HG03103 (cell line): ENCODE data around the gene DISC1.

Experiments
- ATAC-seq: cut with Tn5 transposase; IDR thresholded peaks from one replicate; pipeline ENCODE4 v1.9.1; 2021; ENCODE audit warnings: low read depth; ENCODE audit not compliant: unreplicated experiment

The DISC1 gene

DNA sequence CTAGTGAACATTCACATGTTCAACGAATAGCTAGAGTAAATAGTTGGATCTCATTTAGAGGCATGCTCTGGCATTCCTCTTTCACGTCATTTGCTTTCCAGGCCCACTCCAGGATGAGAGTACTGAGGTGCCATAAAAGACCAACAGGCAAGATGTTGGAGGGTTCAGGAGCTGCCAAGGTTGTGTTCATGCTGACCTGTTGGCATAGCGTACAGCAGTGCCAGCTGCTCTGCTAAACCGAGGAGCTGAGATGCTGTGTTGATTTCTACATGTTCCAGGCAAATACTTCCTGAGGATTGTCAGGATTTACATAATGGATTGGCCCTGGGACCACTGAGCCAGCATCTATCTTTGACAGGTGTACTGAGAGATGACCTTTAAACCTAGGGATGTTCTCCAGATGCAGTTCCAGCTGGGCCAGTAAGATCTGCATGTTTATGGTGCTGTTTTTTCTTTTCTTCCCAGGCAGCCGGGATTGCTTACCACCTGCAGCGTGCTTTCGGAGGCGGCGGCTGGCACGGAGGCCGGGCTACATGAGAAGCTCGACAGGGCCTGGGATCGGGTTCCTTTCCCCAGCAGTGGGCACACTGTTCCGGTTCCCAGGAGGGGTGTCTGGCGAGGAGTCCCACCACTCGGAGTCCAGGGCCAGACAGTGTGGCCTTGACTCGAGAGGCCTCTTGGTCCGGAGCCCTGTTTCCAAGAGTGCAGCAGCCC is 66.9 kb downstream of the DISC1 start:
- no peak for ATAC-seq

- ATAC-seq: no peak
Observed at GRCh38 chr1:231694075-231694431, 67.5 kb downstream of the DISC1 start.

GRCh38 chr1:231694465-231695077 is 68.0 kb downstream of the DISC1 start:
- no peak for ATAC-seq

DNA sequence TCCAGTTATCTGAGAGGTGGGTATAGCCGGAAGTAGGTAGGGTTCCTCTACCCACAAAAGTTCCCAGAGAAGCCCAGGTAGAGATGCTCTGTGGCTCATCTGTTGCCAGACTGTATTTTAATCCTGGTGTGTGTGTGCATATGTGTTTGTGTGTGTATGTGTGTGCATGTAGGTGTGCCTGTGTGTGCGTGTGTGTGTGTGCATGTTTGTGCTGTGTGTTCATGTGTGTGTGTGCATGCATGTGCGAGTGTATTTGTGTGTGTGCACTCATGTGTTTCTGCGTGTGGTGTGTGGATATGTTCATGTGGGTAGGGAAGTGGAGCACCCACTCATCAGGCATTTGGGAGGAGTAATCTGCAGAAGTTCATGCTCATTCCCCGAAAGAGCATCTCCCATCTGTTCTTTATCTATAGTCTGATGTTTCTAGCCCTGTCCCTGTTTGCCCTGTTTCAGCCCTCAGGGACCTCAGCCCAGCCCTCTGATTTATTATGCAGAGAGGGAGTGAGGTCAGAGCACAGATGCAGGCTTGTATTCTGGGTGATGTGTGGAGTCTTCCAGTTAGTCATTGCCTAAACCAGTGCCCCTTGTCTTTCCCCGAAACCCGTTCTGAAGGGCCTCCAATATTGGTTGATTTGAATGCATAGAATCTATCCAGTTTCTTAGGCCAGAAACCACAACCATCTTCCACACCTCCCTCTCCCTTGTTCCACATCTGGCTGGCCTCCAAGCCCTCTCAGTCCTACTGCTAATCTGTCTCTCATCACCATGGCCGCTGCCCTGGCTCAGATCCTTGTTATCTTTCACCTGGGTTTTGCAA is 69.1 kb downstream of the DISC1 start:
- no peak for ATAC-seq

- no peak for ATAC-seq
Observed at GRCh38 chr1:231699784-231700183, 73.2 kb downstream of the DISC1 start.

DNA sequence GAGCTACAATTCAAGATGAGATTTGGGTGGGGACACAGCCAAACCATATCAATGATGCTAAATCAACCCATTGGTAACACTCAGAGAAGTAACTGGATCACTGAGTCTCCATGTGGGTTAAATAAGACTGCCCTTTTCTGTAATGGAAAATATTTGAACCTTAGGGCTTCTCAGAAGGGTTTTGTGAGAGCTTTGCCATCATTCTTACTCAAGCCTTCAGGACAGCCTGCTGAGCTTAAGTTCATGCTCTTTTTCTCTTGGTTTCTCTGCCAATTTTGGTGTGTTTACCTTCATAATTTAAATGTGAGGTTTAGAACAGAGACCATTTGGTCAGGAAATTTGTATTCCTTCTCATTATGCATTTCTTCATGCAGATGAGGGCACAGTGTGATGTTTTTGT is 74.7 kb downstream of the DISC1 start:
- no peak for ATAC-seq

GRCh38 chr1:231702331-231702730 is 75.7 kb downstream of the DISC1 start:
- ATAC-seq: no peak

DNA sequence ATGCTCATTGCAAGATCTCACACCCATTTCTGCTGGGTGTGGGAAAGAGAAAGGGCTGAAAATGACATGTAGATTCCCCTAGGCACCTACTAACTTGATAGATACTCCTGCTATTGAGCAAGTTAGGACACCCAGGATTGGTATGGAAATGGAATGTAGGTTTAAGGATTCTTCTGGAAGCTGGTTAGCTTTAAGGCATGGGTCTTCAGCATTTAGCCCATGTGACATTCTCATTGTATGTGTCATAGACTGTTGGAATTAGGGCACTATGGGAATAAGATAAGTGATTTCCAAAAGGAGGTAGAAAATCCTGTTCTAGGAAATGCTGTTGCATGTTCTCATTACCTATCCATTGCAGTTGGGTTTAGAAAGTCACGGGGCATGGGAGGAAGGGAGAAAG is 76.2 kb downstream of the DISC1 start:
- no peak for ATAC-seq

- ATAC-seq: no peak
Observed at GRCh38 chr1:231705806-231706760, 79.5 kb downstream of the DISC1 start.

DNA sequence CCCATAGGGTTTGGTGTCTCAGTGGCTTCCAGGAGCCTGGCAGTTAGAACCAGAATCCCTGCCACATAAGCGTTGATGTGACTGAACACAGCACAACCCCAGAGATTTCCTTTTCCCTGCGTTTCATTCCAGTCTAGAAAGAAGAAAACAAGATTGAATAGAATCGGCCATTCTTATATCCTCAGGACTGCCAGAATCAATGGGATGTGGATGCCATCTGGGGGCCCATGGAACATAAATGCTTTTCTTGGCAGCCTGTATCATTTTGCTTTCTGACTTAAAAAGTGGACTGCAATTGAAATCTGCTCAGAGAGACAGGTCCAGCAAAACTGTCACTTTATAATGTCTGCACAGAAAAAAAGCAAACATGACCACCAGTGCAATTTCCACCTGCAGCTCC is 80.3 kb downstream of the DISC1 start:
- ATAC-seq: no peak

DNA sequence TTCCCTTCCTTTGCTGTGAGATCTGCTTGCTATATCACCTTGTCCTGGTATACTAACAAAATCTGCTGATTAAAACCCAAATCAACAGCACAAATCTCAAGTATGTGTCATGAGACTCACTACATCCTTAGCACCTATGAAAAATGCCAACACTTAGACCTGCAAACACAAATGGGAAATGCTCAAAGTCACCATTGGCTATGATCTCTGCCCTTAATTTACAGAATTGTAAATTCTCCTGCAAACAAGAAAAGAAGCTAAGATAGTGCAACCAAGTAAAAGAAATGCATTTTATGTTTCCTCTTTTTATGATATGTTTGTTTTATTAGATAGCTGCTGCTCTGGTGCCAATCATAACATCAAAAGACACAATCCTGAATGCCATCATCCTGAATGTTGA is 80.8 kb downstream of the DISC1 start:
- no peak for ATAC-seq

DNA sequence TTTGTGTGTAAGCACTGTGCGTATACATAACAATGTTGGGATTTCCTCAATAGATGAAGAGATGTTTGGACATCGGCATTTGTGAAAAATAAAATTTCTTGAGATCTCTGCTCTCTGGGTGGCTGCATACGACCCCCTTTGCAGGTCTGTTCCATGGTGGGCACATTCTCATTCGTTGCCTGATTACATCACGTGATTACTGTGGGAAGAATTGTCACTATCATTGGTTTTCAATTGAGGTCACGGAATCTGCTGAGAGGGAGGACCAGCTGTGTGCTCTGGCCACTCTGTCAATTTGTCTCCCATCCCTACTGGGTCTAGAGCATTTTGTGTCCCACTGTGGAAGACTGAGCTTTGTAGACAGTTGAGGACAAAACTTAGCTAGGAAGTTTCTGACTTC is 81.8 kb downstream of the DISC1 start:
- no peak for ATAC-seq

DNA sequence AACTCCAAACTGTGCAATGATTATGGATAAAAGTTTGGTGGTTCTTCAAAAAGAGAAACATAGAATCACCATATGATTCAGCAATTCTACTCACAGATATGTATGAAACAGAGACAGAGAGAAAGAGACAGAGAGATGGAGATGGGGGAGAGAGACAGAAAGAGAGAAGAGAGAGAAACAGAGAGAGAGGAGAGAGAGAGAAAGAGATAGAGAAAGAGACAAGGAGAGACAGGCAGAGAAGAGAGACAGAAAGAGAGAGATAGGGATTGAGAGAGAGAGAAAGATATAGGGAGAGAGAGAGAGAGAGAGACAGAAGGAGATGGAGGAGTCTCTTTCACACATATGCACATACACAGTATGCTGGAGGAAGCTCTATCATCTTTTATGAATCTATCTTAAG is 87.8 kb downstream of the DISC1 start:
- no peak for ATAC-seq

- ATAC-seq: no peak
Observed at GRCh38 chr1:231715816-231716722, 89.5 kb downstream of the DISC1 start.

GRCh38 chr1:231716879-231717278 is 90.3 kb downstream of the DISC1 start:
- no peak for ATAC-seq

DNA sequence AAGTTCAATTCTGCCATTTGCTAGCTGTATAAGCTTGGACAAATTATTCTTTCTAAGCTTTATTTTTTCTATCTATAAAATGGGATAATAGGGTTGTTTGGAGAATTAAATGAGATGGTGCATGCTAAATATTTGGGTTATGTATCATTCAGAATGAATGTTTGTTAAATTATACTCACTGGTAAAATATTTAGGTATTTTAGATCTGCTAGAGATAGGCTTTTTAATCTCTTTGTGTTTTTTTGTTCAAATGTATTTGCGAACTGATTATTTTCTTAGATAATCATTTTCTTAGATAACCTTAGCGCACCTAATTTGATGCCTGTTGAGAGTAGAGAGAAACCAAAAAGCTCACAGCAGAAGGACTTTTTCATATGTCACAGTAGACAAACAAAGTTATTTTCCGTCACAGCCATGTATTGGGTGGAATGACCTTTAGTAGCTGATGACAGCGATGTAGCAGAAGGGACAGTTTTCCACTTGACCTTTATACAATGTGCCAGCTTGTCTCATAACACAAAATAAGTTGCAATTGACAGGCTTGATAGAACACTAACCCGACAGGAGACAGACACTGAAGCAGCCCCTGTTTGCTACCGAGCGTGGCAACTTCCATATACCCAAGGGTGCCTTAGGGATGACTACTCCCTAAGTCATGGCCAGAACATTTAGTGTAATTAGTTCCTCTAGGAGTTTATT is 93.0 kb downstream of the DISC1 start:
- ATAC-seq: no peak

- ATAC-seq: no peak
Observed at GRCh38 chr1:231720652-231721325, 94.2 kb downstream of the DISC1 start.

- ATAC-seq: no peak
Observed at GRCh38 chr1:231721436-231721835, 94.8 kb downstream of the DISC1 start.
